Type B pancreatic cell (in vitro differentiated cells): ENCODE results near the gene XNDC1N. TPM values are rescaled to one million over a fixed set of nuclear protein-coding genes. Genes with fewer than 3 reads are reported as not detected.

Source experiments
- DNase-seq: peaks from one replicate; pipeline ENCODE4 v3.0.0; 2021; ENCODE audit warnings: mixed read lengths; ENCODE audit not compliant: unreplicated experiment; ENCODE audit errors: extremely low spot score
- H3K27ac Mint-ChIP-seq: 2 replicates; pipeline ENCODE4 v1.8.0; 2021; ENCODE audit warnings: mild to moderate bottlenecking, mixed read lengths
- H3K27me3 Mint-ChIP-seq: 2 replicates; pipeline ENCODE4 v1.8.0; 2021; ENCODE audit warnings: mixed read lengths
- H3K36me3 Mint-ChIP-seq: 2 replicates; pipeline ENCODE4 v1.8.0; 2021; ENCODE audit warnings: mixed read lengths
- H3K4me1 Mint-ChIP-seq: one replicate; pipeline ENCODE4 v1.8.0; 2021; ENCODE audit warnings: mixed read lengths; ENCODE audit not compliant: unreplicated experiment
- H3K4me3 Mint-ChIP-seq: 2 replicates; pipeline ENCODE4 v1.8.0; 2021; ENCODE audit warnings: mild to moderate bottlenecking, mixed read lengths
- H3K9me3 Mint-ChIP-seq: 2 replicates; pipeline ENCODE4 v1.8.0; 2021; ENCODE audit warnings: mixed read lengths
- CTCF ChIP-seq: fragments of 200-600 bp; sonication (generic); conservative IDR thresholded peaks from 2 replicates; pipeline ENCODE4 v1.5.0; 2021; ENCODE audit warnings: antibody characterized with exemption, mild to moderate bottlenecking
- total RNA-seq: library from RNA; stranded (reverse); gene quantifications from 2 replicates; pipeline ENCODE4 v1.2.1, GENCODE V29; 2021; ENCODE audit warnings: low replicate concordance

XNDC1N gene
- total RNA-seq, 1 donor from 2014 or later = 15.6 TPM

GRCh38 chr11:71964641-71965040 is 36.2 kb upstream of the XNDC1N start:
- H3K9me3 Mint-ChIP-seq = no peaks in the 10 kb centered on the region
- no peaks in the 10 kb centered on the region for H3K27me3 Mint-ChIP-seq
- no peak for TF ChIP-seq CTCF
- H3K4me1 Mint-ChIP-seq = no peaks in the 10 kb centered on the region
- DNase-seq = no peak
- H3K36me3 Mint-ChIP-seq = peaks cover 23% of the 10 kb centered on the region
- H3K27ac Mint-ChIP-seq = no peak overlapping the region
- no peak overlapping the region for H3K4me3 Mint-ChIP-seq

GRCh38 chr11:71963468-71963867 is 35.1 kb upstream of the XNDC1N start:
- no peak for TF ChIP-seq CTCF
- no peaks in the 10 kb centered on the region for H3K27me3 Mint-ChIP-seq
- no peak for DNase-seq
- H3K9me3 Mint-ChIP-seq = no peaks in the 10 kb centered on the region
- no peaks in the 10 kb centered on the region for H3K4me1 Mint-ChIP-seq
- H3K4me3 Mint-ChIP-seq = no peak overlapping the region
- H3K27ac Mint-ChIP-seq = no peak overlapping the region
- peaks cover 23% of the 10 kb centered on the region for H3K36me3 Mint-ChIP-seq

- no peak overlapping the region for H3K27ac Mint-ChIP-seq
- TF ChIP-seq CTCF = no peak
These were observed 34.1 kb upstream of the XNDC1N start for GRCh38 chr11:71962428-71963038.

GRCh38 chr11:71955898-71956456 is 27.6 kb upstream of the XNDC1N start:
- no peaks in the 10 kb centered on the region for H3K9me3 Mint-ChIP-seq
- no peak for TF ChIP-seq CTCF
- H3K27me3 Mint-ChIP-seq = no peaks in the 10 kb centered on the region
- no peak overlapping the region for H3K27ac Mint-ChIP-seq
- no peak overlapping the region for H3K4me3 Mint-ChIP-seq
- DNase-seq = no peak
- peaks cover 14% of the 10 kb centered on the region for H3K36me3 Mint-ChIP-seq
- no peaks in the 10 kb centered on the region for H3K4me1 Mint-ChIP-seq

More at GRCh38 chr11:71962428-71963038, 34.1 kb upstream of the XNDC1N start:
- DNase-seq = no peak
- Mint-ChIP-seq H3K4me1 (no peaks in the 10 kb centered on the region), H3K4me3 (no peak overlapping the region), H3K36me3 (peaks cover 23% of the 10 kb centered on the region), H3K27me3 (no peaks in the 10 kb centered on the region), H3K9me3 (no peaks in the 10 kb centered on the region)

- Mint-ChIP-seq H3K9me3 (no peaks in the 10 kb centered on the region), H3K4me1 (peaks cover 13% of the 10 kb centered on the region), H3K36me3 (peaks cover 3% of the 10 kb centered on the region), H3K4me3 (no peak overlapping the region), H3K27ac (no peak overlapping the region), H3K27me3 (no peaks in the 10 kb centered on the region)
- no peak for DNase-seq
- TF ChIP-seq CTCF = no peak
These were observed 23.4 kb upstream of the XNDC1N start for GRCh38 chr11:71951741-71952310.
